Measurements from ENCODE around the gene PEG3.

Gene PEG3

GRCh38 chr19:56838909-56839651, 1.4 kb downstream of the PEG3 start:
- H3K27ac ChIP-seq (ENCODE audit: low read depth, low read length): no peak overlapping the region
- no peaks in the 10 kb centered on the region for H3K9me2 ChIP-seq (replicated peaks; ENCODE audit: insufficient read depth, low read length)
- H2AFZ ChIP-seq (ENCODE audit: low read depth, low read length, severe bottlenecking): no peak overlapping the region
- peaks cover 8% of the 10 kb centered on the region; the same call in 1 of the 2 replicates for H3K9me3 ChIP-seq (ENCODE audit: insufficient read depth, low read length)
- no peak overlapping the region for H3K4me3 ChIP-seq (ENCODE audit: insufficient read depth, low read length, poor library complexity, severe bottlenecking)
- H3K27me3 ChIP-seq (ENCODE audit: low read length): no peaks in the 10 kb centered on the region
- no peaks in the 10 kb centered on the region for H3K79me2 ChIP-seq (ENCODE audit: insufficient read depth, low read length)
- H3K9ac ChIP-seq (ENCODE audit: low read length): no peak overlapping the region
- TF ChIP-seq CTCF (IDR thresholded peaks at IDR 0.05; ENCODE audit: insufficient read depth, low read length, poor library complexity, severe bottlenecking) (no peak), EZH2phosphoT487 (conservative IDR thresholded peaks at IDR 0.05; ENCODE audit: low read length) (no peak)
- no peaks in the 10 kb centered on the region for H3K36me3 ChIP-seq (ENCODE audit: low read length)
- no peak overlapping the region for H3K4me2 ChIP-seq (ENCODE audit: low read depth, low read length, poor library complexity, severe bottlenecking)
- no peaks in the 10 kb centered on the region for H4K20me1 ChIP-seq (ENCODE audit: low read depth, low read length)
- no peaks in the 10 kb centered on the region for H3F3A ChIP-seq (ENCODE audit: insufficient read depth)

- Histone ChIP-seq H2AFZ (ENCODE audit: low read depth, low read length, severe bottlenecking) (no peak overlapping the region), H3K79me2 (ENCODE audit: insufficient read depth, low read length) (no peaks in the 10 kb centered on the region), H4K20me1 (ENCODE audit: low read depth, low read length) (no peaks in the 10 kb centered on the region), H3K36me3 (ENCODE audit: low read length) (no peaks in the 10 kb centered on the region), H3K9me2 (replicated peaks; ENCODE audit: insufficient read depth, low read length) (no peaks in the 10 kb centered on the region), H3K9ac (ENCODE audit: low read length) (no peak overlapping the region), H3K4me2 (ENCODE audit: low read depth, low read length, poor library complexity, severe bottlenecking) (no peak overlapping the region), H3K9me3 (ENCODE audit: insufficient read depth, low read length) (peaks cover 8% of the 10 kb centered on the region; the same call in 1 of the 2 replicates), H3K27me3 (ENCODE audit: low read length) (no peaks in the 10 kb centered on the region), H3K4me3 (ENCODE audit: insufficient read depth, low read length, poor library complexity, severe bottlenecking) (no peak overlapping the region), H3F3A (ENCODE audit: insufficient read depth) (no peaks in the 10 kb centered on the region), H3K27ac (ENCODE audit: low read depth, low read length) (no peak overlapping the region)
- TF ChIP-seq CTCF (IDR thresholded peaks at IDR 0.05; ENCODE audit: insufficient read depth, low read length, poor library complexity, severe bottlenecking) (no peak), EZH2phosphoT487 (conservative IDR thresholded peaks at IDR 0.05; ENCODE audit: low read length) (no peak)
Observed at GRCh38 chr19:56838024-56838908, 2.3 kb downstream of the PEG3 start.

GRCh38 chr19:56837492-56838023, 3.0 kb downstream of the PEG3 start:
- H3K27ac ChIP-seq (ENCODE audit: low read depth, low read length): no peak overlapping the region
- H3K36me3 ChIP-seq (ENCODE audit: low read length): no peaks in the 10 kb centered on the region
- H3K27me3 ChIP-seq (ENCODE audit: low read length): no peaks in the 10 kb centered on the region
- H3K9ac ChIP-seq (ENCODE audit: low read length): no peak overlapping the region
- H3K9me2 ChIP-seq (replicated peaks; ENCODE audit: insufficient read depth, low read length): no peaks in the 10 kb centered on the region
- peaks cover 8% of the 10 kb centered on the region; the same call in 1 of the 2 replicates for H3K9me3 ChIP-seq (ENCODE audit: insufficient read depth, low read length)
- no peaks in the 10 kb centered on the region for H4K20me1 ChIP-seq (ENCODE audit: low read depth, low read length)
- H3K4me2 ChIP-seq (ENCODE audit: low read depth, low read length, poor library complexity, severe bottlenecking): no peak overlapping the region
- H3F3A ChIP-seq (ENCODE audit: insufficient read depth): no peaks in the 10 kb centered on the region
- TF ChIP-seq CTCF (IDR thresholded peaks at IDR 0.05; ENCODE audit: insufficient read depth, low read length, poor library complexity, severe bottlenecking): no peak
- no peak for TF ChIP-seq EZH2phosphoT487 (conservative IDR thresholded peaks at IDR 0.05; ENCODE audit: low read length)
- H2AFZ ChIP-seq (ENCODE audit: low read depth, low read length, severe bottlenecking): no peak overlapping the region
- no peaks in the 10 kb centered on the region for H3K79me2 ChIP-seq (ENCODE audit: insufficient read depth, low read length)
- H3K4me3 ChIP-seq (ENCODE audit: insufficient read depth, low read length, poor library complexity, severe bottlenecking): no peak overlapping the region

All from SU-DHL-6 (cell line).